WTC11 (cell line): Measurements from ENCODE around the gene SEC24C. TPM values are rescaled to one million over a fixed set of nuclear protein-coding genes. Genes with fewer than 3 reads are reported as not detected.

ENCODE experiments used
- ATAC-seq: fragments of 200-7000 bp; cut with Tn5 transposase; 2 replicates; pipeline ENCODE4 v1.10.0; 2021; ENCODE audit warnings: mild to moderate bottlenecking, moderate library complexity
- CTCF ChIA-PET: fragments of 300-600 bp; sonication (Branson Sonifier 250); formaldehyde crosslinking; loops from one replicate; lab custom pipeline; 2021; ENCODE audit warnings: antibody characterized with exemption; lab: Charles Lee
- POLR2A ChIA-PET: fragments of 350-600 bp; sonication (Branson Sonifier 250); formaldehyde crosslinking; loops from one replicate; lab custom pipeline; 2021; ENCODE audit warnings: antibody characterized with exemption; lab: Charles Lee
- DNase-seq: peaks from one replicate; pipeline ENCODE4 v3.0.0; 2021; ENCODE audit warnings: low spot score
- H3K27ac Mint-ChIP-seq: 2 replicates; pipeline ENCODE4 v1.8.0; 2021; ENCODE audit warnings: mixed read lengths
- H3K27me3 Mint-ChIP-seq: 2 replicates; pipeline ENCODE4 v1.8.0; 2021; ENCODE audit warnings: low read depth, mild to moderate bottlenecking, moderate library complexity, mixed read lengths
- H3K36me3 Mint-ChIP-seq: 2 replicates; pipeline ENCODE4 v1.8.0; 2021; ENCODE audit warnings: mixed read lengths
- H3K4me1 Mint-ChIP-seq: 2 replicates; pipeline ENCODE4 v1.8.0; 2022; ENCODE audit warnings: mixed read lengths
- H3K4me3 Mint-ChIP-seq: 2 replicates; pipeline ENCODE4 v1.8.0; 2021; ENCODE audit warnings: mild to moderate bottlenecking, moderate library complexity, mixed read lengths
- H3K9me3 Mint-ChIP-seq: 2 replicates; pipeline ENCODE4 v1.8.0; 2021; ENCODE audit warnings: mixed read lengths
- ATF1 ChIP-seq: sonication (generic); formaldehyde crosslinking; IDR thresholded peaks from 2 replicates; pipeline ENCODE4 v1.8.1; 2023; ENCODE audit warnings: mild to moderate bottlenecking, moderate library complexity, missing genetic modification reagents
- ATF2 ChIP-seq: sonication (generic); formaldehyde crosslinking; IDR thresholded peaks from 2 replicates; pipeline ENCODE4 v1.8.1; 2022; ENCODE audit warnings: low read depth, missing genetic modification reagents, borderline replicate concordance
- ESRRA ChIP-seq: sonication (generic); formaldehyde crosslinking; IDR thresholded peaks from 2 replicates; pipeline ENCODE4 v1.8.1; 2022; ENCODE audit warnings: mild to moderate bottlenecking, missing genetic modification reagents, borderline replicate concordance
- GRHL2 ChIP-seq: fragments of 250-450 bp; sonication (Bioruptor Pico); IDR thresholded peaks from 2 replicates; pipeline ENCODE4 v1.8.0; 2022; ENCODE audit warnings: mild to moderate bottlenecking, moderate library complexity; ENCODE audit not compliant: insufficient replicate concordance, severe bottlenecking
- IRF2 ChIP-seq: sonication (generic); formaldehyde crosslinking; IDR thresholded peaks from 2 replicates; pipeline ENCODE4 v1.8.0; 2022; ENCODE audit warnings: low read depth, missing genetic modification reagents, borderline replicate concordance
- KAT7 ChIP-seq: sonication (generic); formaldehyde crosslinking; IDR thresholded peaks from 2 replicates; pipeline ENCODE4 v1.8.1; 2023; ENCODE audit warnings: missing genetic modification reagents, mild to moderate bottlenecking, borderline replicate concordance
- NFE2L1 ChIP-seq: sonication (generic); formaldehyde crosslinking; IDR thresholded peaks from 2 replicates; pipeline ENCODE4 v1.8.1; 2023; ENCODE audit warnings: missing genetic modification reagents
- NR1H2 ChIP-seq: sonication (generic); formaldehyde crosslinking; IDR thresholded peaks from 2 replicates; pipeline ENCODE4 v1.9.0; 2021; ENCODE audit warnings: mild to moderate bottlenecking, moderate library complexity, missing genetic modification reagents
- OVOL2 ChIP-seq: fragments of 250-450 bp; sonication (Bioruptor Pico); IDR thresholded peaks from 2 replicates; pipeline ENCODE4 v1.9.0; 2021; ENCODE audit warnings: mild to moderate bottlenecking, borderline replicate concordance
- RELA ChIP-seq: sonication (generic); formaldehyde crosslinking; IDR thresholded peaks from 2 replicates; pipeline ENCODE4 v1.8.1; 2022; ENCODE audit warnings: missing genetic modification reagents, mild to moderate bottlenecking, borderline replicate concordance
- RORB ChIP-seq: fragments of 250-450 bp; sonication (Bioruptor Pico); IDR thresholded peaks from 2 replicates; pipeline ENCODE4 v1.9.0; 2021; ENCODE audit warnings: mild to moderate bottlenecking
- SP1 ChIP-seq: sonication (generic); formaldehyde crosslinking; conservative IDR thresholded peaks from 2 replicates; pipeline ENCODE4 v1.8.1; 2022; ENCODE audit warnings: missing genetic modification reagents
- TP53 ChIP-seq: sonication (generic); formaldehyde crosslinking; IDR thresholded peaks from 2 replicates; pipeline ENCODE4 v1.8.1; 2023; ENCODE audit warnings: mild to moderate bottlenecking, missing genetic modification reagents
- USF1 ChIP-seq: sonication (generic); formaldehyde crosslinking; IDR thresholded peaks from 2 replicates; pipeline ENCODE4 v1.8.0; 2022; ENCODE audit warnings: mild to moderate bottlenecking, missing genetic modification reagents
- ZBTB21 ChIP-seq: sonication (generic); formaldehyde crosslinking; IDR thresholded peaks from 2 replicates; pipeline ENCODE4 v1.8.1; 2023; ENCODE audit warnings: mild to moderate bottlenecking, missing genetic modification reagents, borderline replicate concordance
- ZBTB43 ChIP-seq: sonication (generic); formaldehyde crosslinking; IDR thresholded peaks from 2 replicates; pipeline ENCODE4 v1.8.1; 2023; ENCODE audit warnings: mild to moderate bottlenecking, missing genetic modification reagents
- ZMAT4 ChIP-seq: fragments of 250-450 bp; sonication (Bioruptor Pico); IDR thresholded peaks from 2 replicates; pipeline ENCODE4 v1.9.0; 2021; ENCODE audit warnings: mild to moderate bottlenecking
- ZNF263 ChIP-seq: sonication (generic); formaldehyde crosslinking; IDR thresholded peaks from 2 replicates; pipeline ENCODE4 v1.8.1; 2022; ENCODE audit warnings: low read depth, mild to moderate bottlenecking, moderate library complexity, missing genetic modification reagents
- ZNF423 ChIP-seq: fragments of 250-450 bp; sonication (Bioruptor Pico); IDR thresholded peaks from 2 replicates; pipeline ENCODE4 v2.1.2; 2022; ENCODE audit warnings: mild to moderate bottlenecking, moderate library complexity
- ZNF671 ChIP-seq: fragments of 250-450 bp; sonication (Bioruptor Pico); IDR thresholded peaks from 2 replicates; pipeline ENCODE4 v1.8.0; 2021; ENCODE audit warnings: mild to moderate bottlenecking
- total RNA-seq: library from RNA; stranded (reverse); gene quantifications from 3 replicates; pipeline ENCODE4 v1.2.3, GENCODE V29; 2021
- TF ChIP-seq, protein P1 (sequence below): sonication (generic); formaldehyde crosslinking; IDR thresholded peaks from 2 replicates; pipeline ENCODE4 v1.8.1; 2022; ENCODE audit warnings: mild to moderate bottlenecking, missing genetic modification reagents, moderate library complexity, borderline replicate concordance
- TF ChIP-seq, protein P2 (sequence below): sonication (generic); formaldehyde crosslinking; IDR thresholded peaks from 2 replicates; pipeline ENCODE4 v1.8.1; 2022; ENCODE audit warnings: mild to moderate bottlenecking, moderate library complexity, missing genetic modification reagents
- TF ChIP-seq, protein P3 (sequence below): fragments of 250-450 bp; sonication (Bioruptor Pico); IDR thresholded peaks from 2 replicates; pipeline ENCODE4 v1.9.0; 2021; ENCODE audit warnings: mild to moderate bottlenecking, borderline replicate concordance

Gene SEC24C
- total RNA-seq, 1 experiment from 2014 or later, result 74.2 TPM

- TF ChIP-seq ZMAT4 (CRISPR knock-in tag), result no peak
Measured at GRCh38 chr10:73781548-73781878, 37.3 kb downstream of the SEC24C start (continued).

DNA sequence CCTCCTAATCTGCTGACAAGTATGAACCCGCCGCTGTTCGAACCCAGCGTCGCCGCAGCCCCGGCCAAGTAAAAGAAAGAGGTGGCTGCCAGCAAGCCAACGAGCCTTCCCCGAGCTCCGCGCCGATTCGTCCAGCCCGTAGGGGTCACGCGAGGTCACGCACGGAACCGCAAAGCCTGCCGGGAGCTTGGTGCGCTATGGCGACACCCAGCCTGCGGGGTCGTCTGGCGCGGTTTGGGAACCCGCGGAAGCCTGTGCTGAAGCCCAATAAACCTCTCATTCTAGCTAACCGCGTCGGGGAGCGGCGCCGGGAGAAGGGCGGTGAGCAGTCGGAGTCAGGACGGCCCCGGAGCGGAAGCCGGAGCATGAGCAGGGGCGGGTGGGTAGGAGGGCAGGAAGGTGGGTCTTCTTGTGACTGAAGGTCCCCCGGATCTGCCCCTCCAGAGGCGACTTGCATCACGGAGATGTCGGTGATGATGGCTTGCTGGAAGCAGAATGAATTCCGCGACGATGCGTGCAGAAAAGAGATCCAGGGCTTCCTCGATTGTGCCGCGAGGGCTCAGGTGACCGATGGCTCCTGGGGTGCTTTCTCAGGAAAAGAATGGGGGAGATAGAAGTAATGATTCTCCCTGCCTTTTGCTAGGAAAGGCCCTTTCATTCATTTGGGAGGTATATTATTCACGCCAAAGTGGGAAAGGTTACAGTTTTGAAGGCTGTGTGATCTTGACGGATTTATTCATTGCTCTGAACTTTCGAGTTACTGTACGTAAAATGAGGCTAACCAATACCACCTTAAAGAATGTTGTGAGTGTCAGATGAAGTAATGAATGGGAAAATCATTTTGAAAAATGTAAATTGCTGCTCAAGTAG is 37.9 kb downstream of the SEC24C start, which contains the start of gene CHCHD1:
Gene CHCHD1, plus strand, starts transcription at position 170 of the 870 bp plus-strand sequence. Its CDS starts 28 bp downstream, at position 198.
- peak within 1 kb of the TSS; percentile 99 for H3K4me3 Mint-ChIP-seq
- no peaks in the 10 kb centered on the region for H3K9me3 Mint-ChIP-seq
- CTCF ChIA-PET, result interaction anchor here (0.6 to 1.7 kb wide), 4 partner anchors 9 to 158 kb away, joined by 3 to 11 read pairs (median 3); a partner anchor contains a TSS
- H3K27ac Mint-ChIP-seq, result peak within 1 kb of the TSS; percentile 99
- ATAC-seq, result peak; percentile 73
- H3K4me1 Mint-ChIP-seq, result peaks cover 33% of the 10 kb centered on the region
- POLR2A ChIA-PET, result interaction anchor here (1.2 to 1.7 kb wide), 2 partner anchors 10 to 39 kb away, joined by 4 to 14 read pairs; a partner anchor contains a TSS
- no peaks in the 10 kb centered on the region for H3K27me3 Mint-ChIP-seq
- DNase-seq, result peak; percentile 82
- peaks cover 10% of the 10 kb centered on the region for H3K36me3 Mint-ChIP-seq
- peak; percentile 66; the same call in 1 of the 2 replicates for TF ChIP-seq USF1 (CRISPR knock-in tag)
- TF ChIP-seq, protein P1, sequence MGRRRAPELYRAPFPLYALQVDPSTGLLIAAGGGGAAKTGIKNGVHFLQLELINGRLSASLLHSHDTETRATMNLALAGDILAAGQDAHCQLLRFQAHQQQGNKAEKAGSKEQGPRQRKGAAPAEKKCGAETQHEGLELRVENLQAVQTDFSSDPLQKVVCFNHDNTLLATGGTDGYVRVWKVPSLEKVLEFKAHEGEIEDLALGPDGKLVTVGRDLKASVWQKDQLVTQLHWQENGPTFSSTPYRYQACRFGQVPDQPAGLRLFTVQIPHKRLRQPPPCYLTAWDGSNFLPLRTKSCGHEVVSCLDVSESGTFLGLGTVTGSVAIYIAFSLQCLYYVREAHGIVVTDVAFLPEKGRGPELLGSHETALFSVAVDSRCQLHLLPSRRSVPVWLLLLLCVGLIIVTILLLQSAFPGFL, result no peak
- no peak for TF ChIP-seq OVOL2 (CRISPR knock-in tag)
- TF ChIP-seq NFE2L1 (CRISPR knock-in tag), result 0 out of 2 replicates have a peak, but pooled peaks have one; percentile 38
- TF ChIP-seq IRF2 (CRISPR knock-in tag), result no peak
- no peak for TF ChIP-seq ZNF263
- no peak for TF ChIP-seq ZBTB21 (CRISPR knock-in tag)
- peak; percentile 77; the same call in 1 of the 2 replicates for TF ChIP-seq ESRRA (CRISPR knock-in tag)
- TF ChIP-seq ZBTB43 (CRISPR knock-in tag), result no peak
- no peak for TF ChIP-seq RELA (CRISPR knock-in tag)
- TF ChIP-seq NR1H2, result no peak
- TF ChIP-seq GRHL2 (CRISPR knock-in tag), result no peak
- TF ChIP-seq TP53, result no peak
- TF ChIP-seq ATF2 (CRISPR knock-in tag), result no peak
- peak; percentile 88 for TF ChIP-seq SP1 (CRISPR knock-in tag)
- TF ChIP-seq RORB (CRISPR knock-in tag), result no peak
- TF ChIP-seq ATF1 (CRISPR knock-in tag), result no peak
- TF ChIP-seq, protein P2, sequence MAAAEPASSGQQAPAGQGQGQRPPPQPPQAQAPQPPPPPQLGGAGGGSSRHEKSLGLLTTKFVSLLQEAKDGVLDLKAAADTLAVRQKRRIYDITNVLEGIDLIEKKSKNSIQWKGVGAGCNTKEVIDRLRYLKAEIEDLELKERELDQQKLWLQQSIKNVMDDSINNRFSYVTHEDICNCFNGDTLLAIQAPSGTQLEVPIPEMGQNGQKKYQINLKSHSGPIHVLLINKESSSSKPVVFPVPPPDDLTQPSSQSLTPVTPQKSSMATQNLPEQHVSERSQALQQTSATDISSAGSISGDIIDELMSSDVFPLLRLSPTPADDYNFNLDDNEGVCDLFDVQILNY (CRISPR knock-in tag), result peak; percentile 78; the same call in 1 of the 2 replicates
- TF ChIP-seq KAT7 (CRISPR knock-in tag), result no peak
- TF ChIP-seq, protein P3, sequence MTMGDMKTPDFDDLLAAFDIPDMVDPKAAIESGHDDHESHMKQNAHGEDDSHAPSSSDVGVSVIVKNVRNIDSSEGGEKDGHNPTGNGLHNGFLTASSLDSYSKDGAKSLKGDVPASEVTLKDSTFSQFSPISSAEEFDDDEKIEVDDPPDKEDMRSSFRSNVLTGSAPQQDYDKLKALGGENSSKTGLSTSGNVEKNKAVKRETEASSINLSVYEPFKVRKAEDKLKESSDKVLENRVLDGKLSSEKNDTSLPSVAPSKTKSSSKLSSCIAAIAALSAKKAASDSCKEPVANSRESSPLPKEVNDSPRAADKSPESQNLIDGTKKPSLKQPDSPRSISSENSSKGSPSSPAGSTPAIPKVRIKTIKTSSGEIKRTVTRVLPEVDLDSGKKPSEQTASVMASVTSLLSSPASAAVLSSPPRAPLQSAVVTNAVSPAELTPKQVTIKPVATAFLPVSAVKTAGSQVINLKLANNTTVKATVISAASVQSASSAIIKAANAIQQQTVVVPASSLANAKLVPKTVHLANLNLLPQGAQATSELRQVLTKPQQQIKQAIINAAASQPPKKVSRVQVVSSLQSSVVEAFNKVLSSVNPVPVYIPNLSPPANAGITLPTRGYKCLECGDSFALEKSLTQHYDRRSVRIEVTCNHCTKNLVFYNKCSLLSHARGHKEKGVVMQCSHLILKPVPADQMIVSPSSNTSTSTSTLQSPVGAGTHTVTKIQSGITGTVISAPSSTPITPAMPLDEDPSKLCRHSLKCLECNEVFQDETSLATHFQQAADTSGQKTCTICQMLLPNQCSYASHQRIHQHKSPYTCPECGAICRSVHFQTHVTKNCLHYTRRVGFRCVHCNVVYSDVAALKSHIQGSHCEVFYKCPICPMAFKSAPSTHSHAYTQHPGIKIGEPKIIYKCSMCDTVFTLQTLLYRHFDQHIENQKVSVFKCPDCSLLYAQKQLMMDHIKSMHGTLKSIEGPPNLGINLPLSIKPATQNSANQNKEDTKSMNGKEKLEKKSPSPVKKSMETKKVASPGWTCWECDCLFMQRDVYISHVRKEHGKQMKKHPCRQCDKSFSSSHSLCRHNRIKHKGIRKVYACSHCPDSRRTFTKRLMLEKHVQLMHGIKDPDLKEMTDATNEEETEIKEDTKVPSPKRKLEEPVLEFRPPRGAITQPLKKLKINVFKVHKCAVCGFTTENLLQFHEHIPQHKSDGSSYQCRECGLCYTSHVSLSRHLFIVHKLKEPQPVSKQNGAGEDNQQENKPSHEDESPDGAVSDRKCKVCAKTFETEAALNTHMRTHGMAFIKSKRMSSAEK (CRISPR knock-in tag), result no peak
- no peak for TF ChIP-seq ZNF671 (CRISPR knock-in tag)
- no peak for TF ChIP-seq ZNF423 (CRISPR knock-in tag)
